Measurements from ENCODE around the gene BAIAP2.

BAIAP2 gene

DNA sequence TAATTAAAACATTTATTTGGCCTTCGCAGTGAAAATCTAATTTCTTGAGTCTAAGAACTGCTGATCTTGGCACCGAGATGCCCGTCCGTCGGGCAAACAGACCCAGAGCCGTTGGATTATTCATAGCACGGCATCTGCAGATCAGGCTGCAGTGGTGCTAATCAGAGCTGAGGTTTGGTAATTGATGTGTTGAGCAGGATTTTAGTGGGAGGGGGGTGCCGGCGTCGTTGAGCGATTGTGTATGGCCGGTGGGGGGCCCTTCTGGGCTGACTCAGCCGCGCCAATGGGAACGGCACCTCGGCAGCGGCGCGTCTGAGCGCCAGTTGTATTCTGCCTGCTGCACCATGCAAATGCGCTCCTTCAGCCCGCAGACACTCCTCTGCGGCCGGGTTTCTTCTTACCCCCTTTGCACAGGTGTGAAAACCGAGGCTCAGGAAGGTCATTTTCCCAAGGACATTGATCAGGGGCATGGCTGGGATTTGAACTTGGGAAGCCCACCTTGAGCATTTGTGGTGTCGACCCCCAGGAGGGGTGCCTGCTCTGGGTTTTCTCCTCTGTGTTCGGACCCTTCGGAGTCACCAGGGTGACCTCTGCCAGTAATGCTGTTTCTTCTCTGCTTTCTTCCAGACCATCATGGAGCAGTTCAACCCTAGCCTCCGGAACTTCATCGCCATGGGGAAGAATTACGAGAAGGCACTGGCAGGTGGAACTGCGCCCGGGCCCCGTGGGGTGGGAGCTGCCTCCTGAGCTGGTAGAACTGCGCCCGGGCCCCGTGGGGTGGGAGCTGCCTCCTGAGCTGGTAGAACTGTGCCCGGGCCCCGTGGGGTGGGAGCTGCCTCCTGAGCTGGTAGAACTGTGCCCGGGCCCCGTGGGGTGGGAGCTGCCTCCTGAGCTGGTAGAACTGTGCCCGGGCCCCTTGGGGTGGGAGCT, 18.4 kb downstream of the BAIAP2 start:
- H3K27me3 Mint-ChIP-seq, result peaks cover 14% of the 10 kb centered on the region
- CTCF ChIA-PET, result no interaction called here
- no peaks in the 10 kb centered on the region for H3K9me3 Mint-ChIP-seq
- no peak overlapping the region for H3K27ac Mint-ChIP-seq
- no peak overlapping the region for H3K4me3 Mint-ChIP-seq
- peaks cover 8% of the 10 kb centered on the region for H3K4me1 Mint-ChIP-seq
- DNase-seq, result no peak
- H3K36me3 Mint-ChIP-seq, result no peaks in the 10 kb centered on the region

DNA sequence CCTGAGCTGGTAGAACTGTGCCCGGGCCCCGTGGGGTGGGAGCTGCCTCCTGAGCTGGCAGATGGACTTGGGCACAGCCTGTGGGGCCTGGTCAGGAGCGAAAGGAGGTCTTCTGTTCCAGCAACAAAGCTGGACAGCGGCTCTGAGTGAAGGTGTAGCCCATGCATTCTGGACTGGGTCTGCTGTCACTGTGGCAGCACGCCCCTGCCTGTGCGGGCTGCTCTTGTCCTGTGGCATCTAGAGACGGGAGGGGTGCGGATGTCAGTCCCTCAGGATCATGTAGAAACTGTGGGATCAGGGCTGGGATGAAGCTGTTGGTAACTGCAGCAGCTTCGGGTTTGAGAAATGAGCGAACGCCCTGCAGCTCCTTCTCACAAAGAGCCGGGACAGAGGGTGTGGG, 19.4 kb downstream of the BAIAP2 start:
- CTCF ChIA-PET, result no interaction called here
- Mint-ChIP-seq H3K27ac (no peak overlapping the region), H3K36me3 (no peaks in the 10 kb centered on the region), H3K9me3 (no peaks in the 10 kb centered on the region), H3K4me1 (peaks cover 3% of the 10 kb centered on the region), H3K4me3 (no peak overlapping the region), H3K27me3 (peaks cover 6% of the 10 kb centered on the region)
- DNase-seq, result no peak

DNA sequence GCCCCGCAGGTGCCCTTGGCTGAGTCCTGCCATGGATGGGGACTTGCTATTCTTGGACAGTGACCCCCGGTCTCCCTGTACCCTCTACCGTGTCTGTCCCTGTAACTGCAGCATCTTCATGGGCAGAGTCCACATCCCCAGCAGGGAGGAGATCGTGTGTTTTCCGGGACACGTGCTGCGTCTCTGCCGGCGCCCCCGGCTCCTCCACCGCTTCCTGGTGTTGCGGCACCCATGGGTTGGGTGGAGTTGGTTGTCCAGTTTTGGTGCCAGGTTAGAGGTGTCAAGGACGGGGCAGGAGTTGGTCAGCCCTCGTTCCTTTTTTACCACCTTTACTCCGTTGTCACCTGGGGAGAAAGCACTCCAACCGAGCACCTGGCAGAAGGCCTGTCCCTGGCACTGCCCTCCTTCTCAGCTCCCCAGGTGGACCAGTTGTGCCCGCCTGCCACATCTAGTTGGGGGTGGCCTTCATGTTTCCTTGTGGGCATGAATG, 20.0 kb downstream of the BAIAP2 start:
- Mint-ChIP-seq H3K4me3 (no peak overlapping the region), H3K27ac (no peak overlapping the region), H3K36me3 (no peaks in the 10 kb centered on the region), H3K9me3 (no peaks in the 10 kb centered on the region), H3K27me3 (peaks cover 6% of the 10 kb centered on the region), H3K4me1 (no peaks in the 10 kb centered on the region)
- no peak for DNase-seq
- CTCF ChIA-PET, result no interaction called here

DNA sequence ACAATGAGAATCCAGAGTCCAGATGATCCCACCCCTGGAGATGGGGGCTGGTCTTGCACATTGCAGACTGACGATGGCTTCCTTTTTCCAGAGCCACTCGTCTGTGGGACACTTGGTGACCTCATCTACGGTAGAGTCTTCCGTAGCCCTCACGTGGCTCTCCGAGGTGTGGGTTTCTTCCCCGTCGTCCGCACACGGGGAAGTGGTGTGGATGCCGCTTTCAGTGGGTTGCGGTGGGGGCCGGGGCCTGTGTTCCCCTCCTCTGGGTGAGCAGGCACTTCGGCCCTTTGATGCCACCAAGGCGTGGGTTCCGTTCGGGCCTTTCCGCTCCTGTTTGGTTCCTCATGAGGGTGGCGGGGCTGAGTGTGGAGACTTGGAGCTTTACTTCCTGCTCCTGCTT, 21.4 kb downstream of the BAIAP2 start:
- CTCF ChIA-PET, result no interaction called here
- no peaks in the 10 kb centered on the region for H3K36me3 Mint-ChIP-seq
- no peaks in the 10 kb centered on the region for H3K27me3 Mint-ChIP-seq
- H3K4me3 Mint-ChIP-seq, result no peak overlapping the region
- H3K27ac Mint-ChIP-seq, result no peak overlapping the region
- DNase-seq, result no peak
- no peaks in the 10 kb centered on the region for H3K4me1 Mint-ChIP-seq
- no peaks in the 10 kb centered on the region for H3K9me3 Mint-ChIP-seq

DNA sequence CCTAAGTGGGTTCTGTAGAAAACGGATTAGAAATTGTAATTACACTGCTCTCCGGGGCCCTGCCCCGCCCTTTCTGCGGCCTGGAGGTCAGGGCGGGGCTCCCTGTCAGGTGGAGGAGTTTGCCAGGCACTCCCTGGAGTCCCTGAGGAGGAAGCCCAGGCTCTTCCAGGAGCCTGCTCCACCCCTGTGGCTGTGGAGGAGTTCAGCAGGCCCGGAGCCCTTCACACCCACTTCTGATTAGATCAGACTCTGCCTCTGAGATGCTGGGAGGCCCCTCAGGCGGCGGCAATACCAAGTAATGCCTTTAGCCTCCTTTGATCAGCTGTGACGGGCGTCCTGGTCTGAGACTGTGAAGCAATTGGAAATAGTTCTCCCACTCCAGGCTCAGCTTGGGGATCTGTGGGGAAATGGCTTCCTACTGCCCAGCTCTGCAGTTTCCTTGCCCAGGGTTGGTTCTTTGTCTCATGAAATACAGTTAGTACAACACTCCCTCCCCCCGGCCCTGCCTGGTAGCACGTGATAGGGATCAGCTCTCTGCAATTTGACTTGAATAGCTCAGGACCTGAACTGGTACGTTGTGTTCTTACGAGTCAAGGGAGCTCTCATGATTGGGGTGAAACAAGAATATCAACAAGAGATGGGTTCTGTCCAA, 22.3 kb downstream of the BAIAP2 start:
- H3K9me3 Mint-ChIP-seq, result no peaks in the 10 kb centered on the region
- CTCF ChIA-PET, result interaction anchor here (0.7 kb wide), 1 partner anchor 44 kb away, joined by 3 read pairs; no protein-coding TSS in a partner anchor
- DNase-seq, result no peak
- no peaks in the 10 kb centered on the region for H3K36me3 Mint-ChIP-seq
- peaks cover under 1% of the 10 kb centered on the region for H3K27me3 Mint-ChIP-seq
- H3K4me3 Mint-ChIP-seq, result no peak overlapping the region
- H3K27ac Mint-ChIP-seq, result no peak overlapping the region
- no peaks in the 10 kb centered on the region for H3K4me1 Mint-ChIP-seq

DNA sequence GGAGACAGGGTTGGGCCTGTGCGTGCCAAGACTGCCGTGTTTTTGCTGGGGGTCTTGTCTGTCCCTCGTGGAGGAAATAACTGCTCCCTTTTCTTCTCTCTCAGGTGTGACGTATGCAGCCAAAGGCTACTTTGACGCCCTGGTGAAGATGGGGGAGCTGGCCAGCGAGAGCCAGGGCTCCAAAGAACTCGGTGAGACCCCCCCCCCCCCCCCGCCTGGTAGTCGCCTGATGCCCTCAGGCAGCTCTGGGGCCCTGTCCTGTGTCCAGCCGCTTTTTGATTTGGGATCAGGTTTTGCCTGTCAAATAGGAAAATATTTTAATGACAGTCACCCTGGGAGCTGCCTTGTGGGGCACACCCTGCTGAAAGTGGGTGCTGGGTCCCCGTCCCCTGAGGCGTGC, 22.8 kb downstream of the BAIAP2 start:
- CTCF ChIA-PET, result no interaction called here
- no peak overlapping the region for H3K27ac Mint-ChIP-seq
- H3K4me1 Mint-ChIP-seq, result no peaks in the 10 kb centered on the region
- peaks cover 4% of the 10 kb centered on the region for H3K27me3 Mint-ChIP-seq
- DNase-seq, result no peak
- H3K36me3 Mint-ChIP-seq, result no peaks in the 10 kb centered on the region
- H3K9me3 Mint-ChIP-seq, result no peaks in the 10 kb centered on the region
- H3K4me3 Mint-ChIP-seq, result no peak overlapping the region

DNA sequence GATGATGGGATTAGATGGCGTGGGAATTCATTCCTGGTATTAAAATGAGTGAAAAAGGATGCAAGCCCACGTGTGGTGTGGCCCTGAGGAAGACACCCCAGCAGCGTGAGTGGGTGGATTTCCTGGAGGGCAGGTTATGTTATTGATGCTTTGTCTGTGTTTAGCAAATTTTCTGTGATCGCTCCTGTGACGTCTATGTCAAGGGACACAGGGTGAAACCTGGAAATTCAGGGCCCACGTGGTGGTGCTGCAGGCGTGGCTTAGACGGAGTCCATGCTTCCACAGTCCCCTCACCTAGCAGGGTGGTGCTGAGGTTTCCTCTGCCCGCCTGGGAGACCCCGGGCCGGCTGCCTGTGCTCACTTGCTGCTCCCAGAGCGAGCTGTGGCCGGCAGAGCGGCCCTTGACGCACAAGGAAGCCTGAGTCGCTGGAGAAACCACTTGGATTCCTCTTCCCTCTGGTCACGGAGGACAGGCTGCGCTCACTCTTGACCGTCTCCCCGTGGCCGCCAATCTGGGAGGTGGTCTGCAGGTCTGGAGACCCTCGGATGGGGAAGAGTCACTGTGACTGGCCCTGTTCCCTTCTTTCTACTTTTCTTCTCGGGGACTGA, 23.4 kb downstream of the BAIAP2 start:
- Mint-ChIP-seq H3K36me3 (no peaks in the 10 kb centered on the region), H3K4me3 (no peak overlapping the region), H3K9me3 (no peaks in the 10 kb centered on the region), H3K4me1 (no peaks in the 10 kb centered on the region), H3K27me3 (peaks cover 4% of the 10 kb centered on the region), H3K27ac (no peak overlapping the region)
- CTCF ChIA-PET, result no interaction called here
- DNase-seq, result no peak

DNA sequence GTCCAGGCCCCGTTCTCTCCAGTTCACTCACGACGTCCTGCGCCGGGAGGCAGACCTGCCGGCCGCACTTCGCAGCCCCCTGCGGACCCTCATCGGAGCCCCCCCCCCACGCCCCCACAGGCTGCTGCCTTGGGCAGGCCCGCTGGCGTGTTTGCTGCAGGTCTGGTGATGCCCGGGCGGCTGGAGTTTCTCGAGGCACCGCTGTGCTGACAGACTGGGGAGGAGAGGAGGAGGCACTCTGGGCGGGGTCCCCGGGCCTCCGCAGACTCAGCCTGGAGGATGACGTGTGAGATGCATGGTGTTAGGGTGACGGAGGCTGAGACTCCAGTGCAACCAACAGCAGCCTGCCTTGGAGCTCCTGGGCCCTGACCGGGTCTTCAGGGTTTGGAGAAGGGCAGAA, 24.1 kb downstream of the BAIAP2 start:
- Mint-ChIP-seq H3K27ac (no peak overlapping the region), H3K9me3 (no peaks in the 10 kb centered on the region), H3K27me3 (peaks cover 7% of the 10 kb centered on the region), H3K4me3 (no peak overlapping the region), H3K4me1 (no peaks in the 10 kb centered on the region), H3K36me3 (no peaks in the 10 kb centered on the region)
- CTCF ChIA-PET, result no interaction called here
- DNase-seq, result no peak

DNA sequence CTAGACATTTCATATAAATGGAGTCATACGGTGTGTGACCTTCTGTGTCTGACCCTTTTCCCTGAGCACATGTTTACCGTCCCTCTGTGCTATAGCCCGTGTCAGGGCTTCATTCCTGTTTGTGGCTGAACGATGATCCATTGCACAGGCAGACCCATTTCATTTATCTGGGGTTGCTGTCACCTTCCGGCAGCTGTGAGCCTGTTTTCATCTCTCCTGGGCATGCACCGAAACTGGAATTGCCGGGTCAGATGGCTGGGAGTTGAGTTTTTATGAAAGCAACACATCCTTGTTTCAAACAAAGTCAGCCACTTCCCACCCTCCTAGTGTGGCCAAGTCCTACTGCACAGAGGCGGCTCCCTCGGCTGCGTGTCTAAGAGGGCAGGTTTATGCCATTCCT, 25.5 kb downstream of the BAIAP2 start:
- CTCF ChIA-PET, result no interaction called here
- H3K9me3 Mint-ChIP-seq, result no peaks in the 10 kb centered on the region
- H3K27ac Mint-ChIP-seq, result no peak overlapping the region
- peaks cover 7% of the 10 kb centered on the region for H3K27me3 Mint-ChIP-seq
- H3K36me3 Mint-ChIP-seq, result no peaks in the 10 kb centered on the region
- H3K4me3 Mint-ChIP-seq, result no peak overlapping the region
- no peaks in the 10 kb centered on the region for H3K4me1 Mint-ChIP-seq
- DNase-seq, result no peak

DNA sequence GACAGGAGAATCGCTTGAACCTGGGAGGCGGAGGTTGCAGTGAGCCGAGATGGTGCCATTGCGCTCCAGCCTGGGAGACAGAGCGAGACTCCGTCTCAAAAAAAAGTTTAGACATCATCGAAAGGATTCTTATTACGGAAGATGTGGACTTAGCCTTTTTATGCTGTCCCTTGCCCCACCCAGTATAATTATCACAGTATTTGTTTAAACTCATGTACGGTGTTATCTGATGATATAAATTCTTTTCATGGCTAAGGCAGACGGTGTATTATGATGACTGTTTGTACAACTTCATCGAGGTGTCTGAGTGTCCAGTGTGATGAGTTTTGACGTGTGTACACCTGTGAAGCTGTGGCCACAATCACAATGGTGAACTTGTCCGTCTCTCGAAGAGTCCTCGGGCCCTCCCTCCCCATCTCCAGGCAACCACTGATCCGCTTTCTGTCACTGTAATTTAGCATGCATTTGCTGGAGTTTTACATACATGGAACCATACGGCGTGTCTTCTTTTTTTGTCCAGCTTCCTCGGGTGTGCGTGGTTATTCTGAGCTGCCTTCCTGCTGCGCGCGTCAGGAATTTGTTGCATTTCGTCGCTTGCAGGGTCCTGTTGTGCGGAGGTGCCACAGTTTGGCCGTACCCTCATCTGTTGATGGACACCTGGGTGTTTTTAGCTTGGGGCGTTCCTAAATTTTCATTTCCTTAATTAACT, 26.2 kb downstream of the BAIAP2 start:
- H3K4me1 Mint-ChIP-seq, result no peaks in the 10 kb centered on the region
- H3K36me3 Mint-ChIP-seq, result no peaks in the 10 kb centered on the region
- CTCF ChIA-PET, result interaction anchor here (0.7 kb wide), 1 partner anchor 178 kb away, joined by 3 read pairs; the partner anchor contains the start of genes NDUFAF8 and TEPSIN
- H3K4me3 Mint-ChIP-seq, result no peak overlapping the region
- H3K27ac Mint-ChIP-seq, result no peak overlapping the region
- no peaks in the 10 kb centered on the region for H3K9me3 Mint-ChIP-seq
- no peak for DNase-seq
- peaks cover 7% of the 10 kb centered on the region for H3K27me3 Mint-ChIP-seq

DNA sequence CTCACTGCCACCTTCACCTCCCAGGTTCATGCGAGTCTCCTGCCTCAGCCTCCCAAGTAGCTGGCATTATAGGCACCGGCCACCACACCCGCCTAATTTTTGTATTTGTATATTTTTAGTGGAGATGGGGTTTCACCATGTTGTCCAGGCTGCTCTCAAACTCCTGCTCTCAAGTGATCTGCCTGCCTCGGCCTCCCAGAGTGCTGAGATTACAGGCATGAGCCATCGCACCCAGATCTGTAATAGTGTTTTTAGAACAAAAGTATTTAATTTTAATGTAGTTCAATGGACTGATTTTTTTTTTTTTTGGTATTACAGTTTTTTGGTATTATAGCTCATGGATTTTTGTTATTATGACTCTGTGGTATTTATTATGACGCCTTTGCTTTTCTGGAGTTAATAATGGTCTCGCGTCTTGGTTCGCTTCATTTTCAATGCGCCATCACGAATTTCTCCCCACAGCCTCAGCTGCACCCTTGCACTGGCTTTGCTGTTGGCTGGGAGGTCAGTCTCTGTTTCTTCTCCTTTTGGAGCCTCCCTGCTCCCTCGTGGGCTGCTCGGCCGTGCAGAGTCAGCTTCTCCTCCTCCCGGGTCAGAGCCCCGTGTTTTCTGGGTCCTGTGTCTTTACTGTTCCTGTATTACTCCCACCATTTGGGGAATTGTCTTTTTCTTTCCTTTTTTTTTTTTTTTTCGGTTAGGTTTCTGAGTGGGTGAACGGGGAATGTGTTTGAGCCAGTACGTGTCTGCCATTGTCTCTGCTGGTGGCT, 27.2 kb downstream of the BAIAP2 start:
- CTCF ChIA-PET, result no interaction called here
- no peak for DNase-seq
- Mint-ChIP-seq H3K27ac (no peak overlapping the region), H3K9me3 (no peaks in the 10 kb centered on the region), H3K27me3 (peaks cover 7% of the 10 kb centered on the region), H3K36me3 (no peaks in the 10 kb centered on the region), H3K4me1 (no peaks in the 10 kb centered on the region), H3K4me3 (no peak overlapping the region)

DNA sequence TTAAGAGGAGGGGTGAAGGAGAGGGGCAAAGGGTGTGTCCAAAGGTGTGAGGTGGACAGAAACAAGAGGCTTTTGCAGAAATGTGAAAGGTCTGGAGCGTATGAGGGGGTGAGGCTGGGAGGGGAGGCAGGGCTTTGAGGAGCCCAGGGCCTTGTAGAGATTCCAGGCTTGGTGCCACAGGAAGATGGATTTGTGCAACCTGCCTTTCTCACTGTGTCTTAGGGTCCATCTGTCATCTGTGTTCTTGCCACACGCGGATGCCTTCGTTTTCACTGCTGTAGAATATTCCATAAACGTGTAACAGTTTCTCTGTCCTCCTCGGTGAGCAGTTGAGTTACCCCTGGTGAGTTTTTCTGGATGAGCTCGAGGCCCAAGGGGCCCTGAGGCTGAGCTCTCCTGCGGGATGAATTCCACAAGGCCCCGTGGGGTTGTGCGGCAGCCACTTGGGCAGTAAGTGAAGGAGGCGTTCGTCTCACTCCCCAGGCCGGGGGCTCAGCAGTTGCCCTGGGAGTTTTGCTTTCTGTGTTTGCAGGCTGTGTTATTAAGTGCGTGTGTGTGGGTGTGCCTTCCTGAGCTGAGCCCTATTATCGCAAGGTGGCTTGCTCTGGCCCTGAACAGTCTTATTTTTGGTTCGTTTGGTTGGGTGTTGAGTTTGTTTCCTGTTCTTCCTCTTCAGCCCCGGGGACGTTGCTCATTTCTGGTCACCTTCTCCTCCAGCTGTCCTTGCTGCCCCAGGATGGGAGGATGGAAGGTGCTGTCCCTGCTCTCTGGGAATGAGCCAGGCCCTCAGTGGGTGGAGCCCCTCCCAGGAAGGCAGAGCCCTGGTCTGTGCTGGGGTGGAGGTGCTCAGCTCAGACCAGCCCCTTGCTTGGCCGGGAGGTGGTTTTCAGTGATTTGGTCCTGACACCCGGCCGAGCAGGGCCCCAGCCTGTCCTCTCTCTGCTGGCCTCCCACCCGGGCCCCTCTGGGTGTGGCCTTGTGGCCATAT, 28.4 kb downstream of the BAIAP2 start:
- Mint-ChIP-seq H3K9me3 (no peaks in the 10 kb centered on the region), H3K4me3 (no peak overlapping the region), H3K27me3 (peaks cover 7% of the 10 kb centered on the region), H3K36me3 (no peaks in the 10 kb centered on the region), H3K4me1 (no peaks in the 10 kb centered on the region), H3K27ac (no peak overlapping the region)
- CTCF ChIA-PET, result no interaction called here
- DNase-seq, result no peak
